ENCODE measurements around the gene EBF3.

The EBF3 gene

DNA sequence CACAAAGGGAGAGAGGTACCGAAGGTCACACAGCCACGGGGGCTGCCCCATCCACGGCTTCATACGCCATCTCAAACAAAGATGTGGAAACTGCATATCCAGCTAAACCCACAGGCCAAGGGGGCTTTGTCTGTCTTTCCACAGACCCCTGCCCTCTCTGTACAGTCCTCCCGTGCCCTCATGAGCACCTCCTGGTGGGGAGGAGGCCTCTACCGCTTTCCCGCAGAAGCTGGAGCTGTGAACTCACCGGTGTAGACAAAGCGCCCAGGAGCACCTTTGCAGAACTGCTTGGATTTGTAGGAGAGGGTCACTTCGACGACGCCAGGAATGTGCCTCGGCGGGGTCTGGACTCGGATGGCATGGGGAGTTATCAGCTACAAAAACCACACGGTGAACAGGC, 97.2 kb downstream of the EBF3 start:
- Mint-ChIP-seq H3K36me3 (ENCODE audit: low read depth) (peaks cover 30% of the 10 kb centered on the region), H3K27ac (no peak overlapping the region), H3K9me3 (no peaks in the 10 kb centered on the region), H3K4me3 (no peak overlapping the region), H3K27me3 (ENCODE audit: low read depth) (peaks cover 8% of the 10 kb centered on the region), H3K4me1 (peaks cover 25% of the 10 kb centered on the region)
- TF ChIP-seq, protein P1, sequence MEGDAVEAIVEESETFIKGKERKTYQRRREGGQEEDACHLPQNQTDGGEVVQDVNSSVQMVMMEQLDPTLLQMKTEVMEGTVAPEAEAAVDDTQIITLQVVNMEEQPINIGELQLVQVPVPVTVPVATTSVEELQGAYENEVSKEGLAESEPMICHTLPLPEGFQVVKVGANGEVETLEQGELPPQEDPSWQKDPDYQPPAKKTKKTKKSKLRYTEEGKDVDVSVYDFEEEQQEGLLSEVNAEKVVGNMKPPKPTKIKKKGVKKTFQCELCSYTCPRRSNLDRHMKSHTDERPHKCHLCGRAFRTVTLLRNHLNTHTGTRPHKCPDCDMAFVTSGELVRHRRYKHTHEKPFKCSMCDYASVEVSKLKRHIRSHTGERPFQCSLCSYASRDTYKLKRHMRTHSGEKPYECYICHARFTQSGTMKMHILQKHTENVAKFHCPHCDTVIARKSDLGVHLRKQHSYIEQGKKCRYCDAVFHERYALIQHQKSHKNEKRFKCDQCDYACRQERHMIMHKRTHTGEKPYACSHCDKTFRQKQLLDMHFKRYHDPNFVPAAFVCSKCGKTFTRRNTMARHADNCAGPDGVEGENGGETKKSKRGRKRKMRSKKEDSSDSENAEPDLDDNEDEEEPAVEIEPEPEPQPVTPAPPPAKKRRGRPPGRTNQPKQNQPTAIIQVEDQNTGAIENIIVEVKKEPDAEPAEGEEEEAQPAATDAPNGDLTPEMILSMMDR (IDR thresholded peaks at IDR 0.05; ENCODE audit: unreplicated experiment in 3 of 3): no peak

DNA sequence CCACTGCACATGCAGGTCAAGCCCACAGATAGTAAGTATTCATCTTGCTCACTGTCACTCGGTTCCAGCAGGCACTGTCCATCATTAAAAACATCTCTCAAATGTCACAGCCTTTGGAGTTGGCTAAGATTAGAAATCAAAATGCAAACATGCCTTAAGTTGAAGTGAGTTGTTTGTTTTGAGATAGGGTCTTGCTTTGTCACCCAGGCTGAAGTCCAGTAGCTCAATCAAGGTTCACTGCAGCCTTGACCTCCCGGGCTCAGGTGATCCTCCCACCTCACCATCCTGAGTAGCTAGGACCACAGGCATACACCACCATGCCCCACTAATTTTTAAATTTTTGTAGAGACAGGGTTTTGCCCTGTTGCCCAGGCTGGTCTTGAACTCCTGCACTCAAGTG, 98.1 kb downstream of the EBF3 start:
- Mint-ChIP-seq H3K27ac (no peak overlapping the region), H3K9me3 (no peaks in the 10 kb centered on the region), H3K4me3 (no peak overlapping the region), H3K4me1 (peaks cover 16% of the 10 kb centered on the region), H3K36me3 (ENCODE audit: low read depth) (peaks cover 33% of the 10 kb centered on the region), H3K27me3 (ENCODE audit: low read depth) (peaks cover 9% of the 10 kb centered on the region)
- TF ChIP-seq, protein P1 (IDR thresholded peaks at IDR 0.05; ENCODE audit: unreplicated experiment in 3 of 3): no peak

DNA sequence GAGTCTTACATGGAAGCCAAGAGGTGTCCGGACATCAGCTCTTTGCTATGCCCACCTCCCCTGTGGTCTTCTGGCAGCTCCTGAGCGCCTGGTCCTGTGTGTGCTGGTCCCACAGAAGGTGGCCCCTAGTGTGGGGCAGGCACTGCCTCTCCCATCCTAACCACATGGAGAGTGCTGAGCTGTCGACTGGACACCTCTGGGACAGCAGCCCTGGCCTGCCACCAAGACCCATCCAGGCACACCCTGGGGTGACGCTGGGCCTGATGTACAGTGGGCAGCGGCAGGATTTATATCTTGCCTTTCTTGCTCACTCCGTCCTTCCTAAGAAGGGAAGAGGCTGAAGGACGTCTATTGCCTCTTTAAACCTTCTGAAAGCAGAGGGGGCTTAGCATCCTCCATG, 98.7 kb downstream of the EBF3 start:
- Mint-ChIP-seq H3K4me1 (peaks cover 11% of the 10 kb centered on the region), H3K9me3 (no peaks in the 10 kb centered on the region), H3K4me3 (no peak overlapping the region), H3K27ac (no peak overlapping the region), H3K36me3 (ENCODE audit: low read depth) (peaks cover 28% of the 10 kb centered on the region), H3K27me3 (ENCODE audit: low read depth) (peaks cover 8% of the 10 kb centered on the region)
- TF ChIP-seq, protein P1 (IDR thresholded peaks at IDR 0.05; ENCODE audit: unreplicated experiment in 3 of 3): no peak

DNA sequence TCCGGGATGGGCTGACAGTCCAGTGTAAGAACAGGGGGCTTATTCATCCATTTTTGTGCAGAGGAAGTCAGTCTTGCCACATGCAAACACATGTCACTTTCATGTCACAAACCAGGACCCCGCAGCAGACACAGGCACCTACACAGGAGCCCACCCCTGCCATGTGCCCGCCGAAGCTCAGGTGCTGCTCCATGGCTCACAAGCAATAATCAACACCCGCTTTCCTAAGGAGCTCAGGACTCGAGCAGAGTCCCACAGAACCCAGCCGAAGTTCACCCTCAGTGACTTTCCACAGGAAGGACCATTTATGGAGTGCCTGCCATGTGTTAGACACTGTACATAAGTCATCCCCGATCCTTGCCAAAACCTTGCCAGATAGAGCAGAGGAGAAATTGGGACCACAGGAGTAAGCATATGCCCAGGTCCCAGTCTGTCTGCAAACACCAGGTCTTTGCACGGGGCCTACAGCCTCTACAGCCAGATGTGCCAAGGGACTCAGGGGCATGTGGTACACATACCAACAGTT, 99.4 kb downstream of the EBF3 start:
- H3K4me1 Mint-ChIP-seq: peaks cover 5% of the 10 kb centered on the region
- no peak overlapping the region for H3K4me3 Mint-ChIP-seq
- H3K27me3 Mint-ChIP-seq (ENCODE audit: low read depth): peaks cover 8% of the 10 kb centered on the region
- H3K27ac Mint-ChIP-seq: no peak overlapping the region
- peaks cover 27% of the 10 kb centered on the region for H3K36me3 Mint-ChIP-seq (ENCODE audit: low read depth)
- TF ChIP-seq, protein P1 (IDR thresholded peaks at IDR 0.05; ENCODE audit: unreplicated experiment in 3 of 3): no peak
- H3K9me3 Mint-ChIP-seq: no peaks in the 10 kb centered on the region

DNA sequence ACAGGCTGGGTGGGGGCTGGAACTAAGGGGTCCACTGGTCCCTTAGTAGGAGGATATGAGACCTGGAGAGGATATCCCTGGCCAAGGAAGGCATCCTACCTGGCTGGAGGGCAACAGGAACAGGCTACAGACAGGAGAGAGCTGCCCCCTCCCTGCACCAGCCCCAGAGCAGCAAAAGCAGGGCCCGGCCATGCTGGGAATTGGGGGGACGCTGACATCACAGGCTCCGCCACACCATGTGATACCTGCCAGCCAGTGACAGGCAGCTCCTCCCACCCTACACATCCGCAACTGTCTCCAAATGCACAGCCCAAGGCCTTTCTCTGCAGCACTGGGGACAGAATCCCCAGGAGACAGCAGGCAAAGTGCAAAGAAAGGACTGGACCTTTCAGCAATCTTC, 100.0 kb downstream of the EBF3 start:
- Mint-ChIP-seq H3K36me3 (ENCODE audit: low read depth) (peaks cover 26% of the 10 kb centered on the region), H3K9me3 (no peaks in the 10 kb centered on the region), H3K27ac (no peak overlapping the region), H3K27me3 (ENCODE audit: low read depth) (peaks cover 8% of the 10 kb centered on the region), H3K4me3 (no peak overlapping the region), H3K4me1 (no peaks in the 10 kb centered on the region)
- TF ChIP-seq, protein P1 (IDR thresholded peaks at IDR 0.05; ENCODE audit: unreplicated experiment in 3 of 3): no peak

DNA sequence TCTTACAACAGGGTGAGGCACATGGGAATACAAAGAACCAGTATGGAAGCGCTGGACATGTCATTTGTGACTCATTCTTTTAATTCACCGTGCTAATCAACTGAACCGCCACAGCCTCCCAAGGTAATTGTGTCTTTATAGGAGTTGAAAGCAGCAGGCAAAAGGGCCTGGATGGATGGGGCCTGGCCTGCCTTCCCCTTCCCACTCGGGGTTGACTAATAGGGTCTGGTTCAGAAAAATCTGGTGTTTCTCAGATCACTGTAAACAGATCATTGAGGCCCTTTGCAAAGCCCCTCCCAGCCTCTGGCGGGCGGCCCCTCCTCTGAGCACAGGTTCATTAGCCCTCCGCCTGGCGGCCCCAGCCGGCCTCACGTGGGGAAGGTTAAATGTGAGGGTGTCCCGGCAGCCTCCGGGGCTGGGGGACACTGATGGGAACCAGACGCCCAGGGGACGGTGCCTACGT, 100.8 kb downstream of the EBF3 start:
- TF ChIP-seq, protein P1 (IDR thresholded peaks at IDR 0.05; ENCODE audit: unreplicated experiment in 3 of 3): no peak
- Mint-ChIP-seq H3K4me3 (no peak overlapping the region), H3K36me3 (ENCODE audit: low read depth) (peaks cover 31% of the 10 kb centered on the region), H3K27ac (no peak overlapping the region), H3K4me1 (no peaks in the 10 kb centered on the region), H3K9me3 (no peaks in the 10 kb centered on the region), H3K27me3 (ENCODE audit: low read depth) (peaks cover 8% of the 10 kb centered on the region)

Data from nephron (organoid).